CD14-positive monocyte (primary cell): ENCODE measurements around the gene ARSI. TPM values are rescaled to one million over a fixed set of nuclear protein-coding genes. Genes with fewer than 3 reads are reported as not detected.

Experiments
- DNase-seq, 3 donors: peaks; one replicate each; pipeline ENCODE4 v3.0.0-alpha.2; 2011 to 2022
- H2AFZ ChIP-seq: 2 replicates; pipeline ENCODE4 v1.6.0; 2012; ENCODE audit warnings: mild to moderate bottlenecking, low read depth, low read length, inconsistent platforms; ENCODE audit not compliant: insufficient read depth, poor library complexity, severe bottlenecking
- H3K27ac ChIP-seq, 2 donors: 1 replicate in 1 of 2; 2 replicates in 1 of 2; pipeline ENCODE4 v1.5.1; 2012 to 2013; ENCODE audit warnings: low read length in 2 of 2, control low read depth in 1 of 2, inconsistent platforms in 1 of 2, low read depth in 1 of 2, mild to moderate bottlenecking in 1 of 2
- H3K27me3 ChIP-seq, 2 donors: one replicate each; pipeline versions ENCODE4 v1.6.0 to v1.6.1; 2011 to 2013; ENCODE audit warnings: low read length in 2 of 2; ENCODE audit not compliant: control insufficient read depth in 2 of 2, insufficient read depth in 2 of 2
- H3K36me3 ChIP-seq, 2 donors: replicated peaks in 1 of 2; 1 replicate in 1 of 2; 2 replicates in 1 of 2; pipeline versions ENCODE4 v1.5.1 to v1.6.1; 2012 to 2013; ENCODE audit warnings: low read length in 2 of 2, control low read depth in 1 of 2, inconsistent platforms in 1 of 2, mild to moderate bottlenecking in 1 of 2; ENCODE audit not compliant: insufficient read depth in 2 of 2, control insufficient read depth in 1 of 2
- H3K4me1 ChIP-seq, 2 donors: 1 replicate in 1 of 2; 2 replicates in 1 of 2; pipeline versions ENCODE4 v1.5.1 to v1.6.1; 2012 to 2013; ENCODE audit warnings: low read length in 2 of 2, control low read depth in 1 of 2, inconsistent platforms in 1 of 2, mild to moderate bottlenecking in 1 of 2, moderate library complexity in 1 of 2; ENCODE audit not compliant: insufficient read depth in 2 of 2, control insufficient read depth in 1 of 2
- H3K4me2 ChIP-seq: replicated peaks from 2 replicates; pipeline ENCODE3; 2012; ENCODE audit warnings: low read length, moderate library complexity, mild to moderate bottlenecking; ENCODE audit not compliant: poor library complexity, severe bottlenecking; ENCODE audit errors: extremely low read depth
- H3K4me3 ChIP-seq, 3 experiments: fragments of 200-600 bp in 1 of 3; sonication (generic) in 1 of 3; replicated peaks in 1 of 3; 1 replicate in 2 of 3; 2 replicates in 1 of 3; pipeline ENCODE4 v1.5.1; 2011 to 2013; ENCODE audit warnings: low read length in 3 of 3, mild to moderate bottlenecking in 3 of 3, control low read depth in 2 of 3, low read depth in 2 of 3, inconsistent platforms in 1 of 3, moderate library complexity in 1 of 3
- H3K79me2 ChIP-seq: 2 replicates; pipeline ENCODE4 v1.6.0; 2012; ENCODE audit warnings: mild to moderate bottlenecking, control low read depth, inconsistent platforms, low read length, moderate library complexity; ENCODE audit not compliant: insufficient read depth
- H3K9ac ChIP-seq: 2 replicates; pipeline ENCODE4 v1.6.0; 2017; ENCODE audit warnings: low read length, mild to moderate bottlenecking; ENCODE audit not compliant: insufficient read depth, poor library complexity, severe bottlenecking
- H3K9me3 ChIP-seq, 2 donors: replicated peaks in 1 of 2; 1 replicate in 1 of 2; 2 replicates in 1 of 2; pipeline versions ENCODE4 v1.5.1 to v1.6.1; 2012 to 2013; ENCODE audit warnings: low read length in 2 of 2, control low read depth in 1 of 2; ENCODE audit not compliant: control insufficient read depth in 1 of 2, insufficient read depth in 1 of 2
- H4K20me1 ChIP-seq: 2 replicates; pipeline ENCODE4 v1.6.0; 2012; ENCODE audit warnings: mild to moderate bottlenecking, low read length, control low read depth, moderate library complexity; ENCODE audit not compliant: insufficient read depth
- H3K27ac Mint-ChIP-seq, 7 donors: one replicate each; pipeline ENCODE4 v1.8.0; 2020; ENCODE audit warnings: mild to moderate bottlenecking in 7 of 7, mixed read lengths in 7 of 7, moderate library complexity in 6 of 7, inconsistent platforms in 2 of 7
- H3K27me3 Mint-ChIP-seq, 3 donors: one replicate each; pipeline ENCODE4 v1.8.0; 2021 to 2022; ENCODE audit warnings: low read depth in 3 of 3, mild to moderate bottlenecking in 3 of 3, mixed read lengths in 3 of 3, moderate library complexity in 3 of 3, inconsistent platforms in 1 of 3
- H3K36me3 Mint-ChIP-seq, 2 donors: one replicate each; pipeline ENCODE4 v1.8.0; 2020; ENCODE audit warnings: mixed read lengths in 2 of 2, inconsistent platforms in 1 of 2, mild to moderate bottlenecking in 1 of 2
- H3K4me1 Mint-ChIP-seq: one replicate; pipeline ENCODE4 v1.8.0; 2020; ENCODE audit warnings: mild to moderate bottlenecking, mixed read lengths
- H3K4me3 Mint-ChIP-seq, 2 donors: one replicate each; pipeline ENCODE4 v1.8.0; 2020; ENCODE audit warnings: mild to moderate bottlenecking in 2 of 2, mixed read lengths in 2 of 2, moderate library complexity in 1 of 2
- H3K9me3 Mint-ChIP-seq, 7 donors: one replicate each; pipeline ENCODE4 v1.8.0; 2020 to 2022; ENCODE audit warnings: mixed read lengths in 7 of 7, mild to moderate bottlenecking in 6 of 7, moderate library complexity in 6 of 7, inconsistent platforms in 2 of 7
- WGBS: methylation state at CpG from one replicate; pipeline ENCODE4 v1.1.5; 2013; ENCODE audit warnings: missing lambda C conversion rate; ENCODE audit not compliant: insufficient coverage; 5-methylcytosine and 5-hydroxymethylcytosine counted together
- intact Hi-C, 2 donors: fragments of 100-400 bp; cut with micrococcal nuclease; formaldehyde crosslinking; loops; one replicate each; pipeline versions ENCODE4 v1.15.0 to v1.15.1; 2023
- polyA plus RNA-seq, 3 donors: library from polyadenylated mRNA; depleted of rRNA in 1 of 3; unstranded in 2 of 3; stranded (reverse) in 1 of 3; fragments of 300-500 nt in 2 of 3; fragments of >200 nt in 1 of 3; fragmentation: Illumina TruSeq in 2 of 3; gene quantifications; 1 replicate in 2 of 3; 2 replicates in 1 of 3; pipeline ENCODE4 v1.2.3, GENCODE V29; 2012 to 2021
- TF ChIP-seq, protein P1 (sequence below): fragments of 200-600 bp; IDR thresholded peaks from one replicate; pipeline ENCODE4 v1.8.0; 2022; ENCODE audit warnings: antibody characterized with exemption, mild to moderate bottlenecking

ARSI gene
- polyA plus RNA-seq, 3 donors: not detected

DNA sequence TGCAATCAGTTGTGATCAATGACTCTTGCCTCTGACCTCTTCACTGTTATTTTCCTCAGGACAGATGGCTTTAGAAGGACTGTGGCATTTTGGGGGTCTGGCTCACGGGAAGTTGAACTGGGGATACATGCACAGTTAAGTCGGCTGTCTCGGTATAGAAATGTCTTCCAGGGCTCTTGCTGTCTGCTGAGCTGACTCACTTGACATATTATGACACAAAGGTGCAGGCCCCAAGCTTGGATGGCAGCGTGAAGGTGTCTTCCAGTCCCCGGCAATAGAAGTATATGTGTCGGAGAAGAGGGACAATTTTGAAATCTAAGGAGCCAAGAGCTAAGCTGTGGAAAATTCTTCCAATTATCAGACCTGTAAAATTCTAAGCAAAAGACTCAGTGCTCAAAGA is 9.8 kb upstream of the ARSI start:
- Histone ChIP-seq H2AFZ (no peak overlapping the region), H4K20me1 (no peaks in the 10 kb centered on the region), H3K27me3 (no peaks in the 10 kb centered on the region), H3K4me3 (no peak overlapping the region), H3K36me3 (no peaks in the 10 kb centered on the region), H3K9ac (no peak overlapping the region), H3K27ac (no peak overlapping the region), H3K4me2 (no peak overlapping the region), H3K79me2 (no peaks in the 10 kb centered on the region), H3K4me1 (no peaks in the 10 kb centered on the region), H3K9me3 (no peaks in the 10 kb centered on the region)
- WGBS: 95% methylated on average over 3 of the region's 6 CpGs
- DNase-seq: no peak
- no peaks in the 10 kb centered on the region for H3K36me3 Mint-ChIP-seq
- intact Hi-C loops: no loop called here
- H3K4me1 Mint-ChIP-seq: peaks cover 2% of the 10 kb centered on the region
- H3K4me3 Mint-ChIP-seq: no peak overlapping the region
- peaks cover 3 to 6% (median 4%) of the 10 kb centered on the region in 3 donors for H3K27me3 Mint-ChIP-seq
- TF ChIP-seq, protein P1, sequence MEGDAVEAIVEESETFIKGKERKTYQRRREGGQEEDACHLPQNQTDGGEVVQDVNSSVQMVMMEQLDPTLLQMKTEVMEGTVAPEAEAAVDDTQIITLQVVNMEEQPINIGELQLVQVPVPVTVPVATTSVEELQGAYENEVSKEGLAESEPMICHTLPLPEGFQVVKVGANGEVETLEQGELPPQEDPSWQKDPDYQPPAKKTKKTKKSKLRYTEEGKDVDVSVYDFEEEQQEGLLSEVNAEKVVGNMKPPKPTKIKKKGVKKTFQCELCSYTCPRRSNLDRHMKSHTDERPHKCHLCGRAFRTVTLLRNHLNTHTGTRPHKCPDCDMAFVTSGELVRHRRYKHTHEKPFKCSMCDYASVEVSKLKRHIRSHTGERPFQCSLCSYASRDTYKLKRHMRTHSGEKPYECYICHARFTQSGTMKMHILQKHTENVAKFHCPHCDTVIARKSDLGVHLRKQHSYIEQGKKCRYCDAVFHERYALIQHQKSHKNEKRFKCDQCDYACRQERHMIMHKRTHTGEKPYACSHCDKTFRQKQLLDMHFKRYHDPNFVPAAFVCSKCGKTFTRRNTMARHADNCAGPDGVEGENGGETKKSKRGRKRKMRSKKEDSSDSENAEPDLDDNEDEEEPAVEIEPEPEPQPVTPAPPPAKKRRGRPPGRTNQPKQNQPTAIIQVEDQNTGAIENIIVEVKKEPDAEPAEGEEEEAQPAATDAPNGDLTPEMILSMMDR: no peak
- peak overlapping the region in 1 of 7 donors; percentile 9 for H3K27ac Mint-ChIP-seq
- H3K9me3 Mint-ChIP-seq: no peaks in the 10 kb centered on the region

DNA sequence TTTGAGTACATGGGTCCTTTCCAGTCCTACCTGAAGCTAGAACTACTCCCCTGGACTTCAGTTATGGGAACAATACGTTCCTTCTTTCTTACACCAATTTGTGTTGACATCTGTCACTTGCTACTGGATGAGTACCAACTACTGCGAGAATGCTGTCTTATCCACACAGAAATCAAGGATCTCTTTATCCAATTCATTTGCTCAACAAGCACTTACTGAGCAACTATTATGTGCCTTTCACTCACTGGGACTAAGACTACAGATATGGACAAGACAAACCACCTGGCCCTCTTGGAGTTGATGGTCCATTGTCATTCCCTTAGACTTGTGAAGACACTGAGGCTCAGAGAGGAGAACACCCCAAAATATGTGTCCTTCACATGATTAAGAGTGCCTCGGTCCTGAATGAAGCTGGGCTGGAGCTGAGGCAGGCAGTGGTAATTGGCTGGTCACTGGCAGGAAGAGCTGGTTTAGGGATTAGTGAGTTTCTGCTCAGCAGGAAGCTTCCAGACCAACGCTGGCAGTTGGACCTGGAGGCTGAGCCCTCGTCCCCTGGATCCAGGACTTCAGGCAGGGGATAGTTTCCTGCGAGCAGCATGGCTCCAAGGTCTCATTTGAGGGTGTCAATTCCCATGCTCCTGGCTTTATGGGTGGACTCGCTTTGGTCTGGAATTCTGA is 8.4 kb upstream of the ARSI start:
- H3K4me1 ChIP-seq: no peaks in the 10 kb centered on the region
- intact Hi-C loops: no loop called here
- H2AFZ ChIP-seq: no peak overlapping the region
- no peak overlapping the region for H3K4me2 ChIP-seq
- no peak overlapping the region for H3K27ac Mint-ChIP-seq
- no peak overlapping the region for H3K9ac ChIP-seq
- H3K27me3 Mint-ChIP-seq: peaks cover 4 to 6% (median 6%) of the 10 kb centered on the region in 3 donors
- no peak overlapping the region for H3K27ac ChIP-seq
- H3K4me3 ChIP-seq: no peak overlapping the region
- H3K4me1 Mint-ChIP-seq: peaks cover 2% of the 10 kb centered on the region
- 94% methylated on average over 6 of the region's 7 CpGs for WGBS
- no peaks in the 10 kb centered on the region for H3K9me3 ChIP-seq
- no peaks in the 10 kb centered on the region for H3K27me3 ChIP-seq
- no peak overlapping the region for H3K4me3 Mint-ChIP-seq
- no peaks in the 10 kb centered on the region for H4K20me1 ChIP-seq
- no peaks in the 10 kb centered on the region for H3K9me3 Mint-ChIP-seq
- H3K36me3 Mint-ChIP-seq: no peaks in the 10 kb centered on the region
- H3K36me3 ChIP-seq: no peaks in the 10 kb centered on the region
- TF ChIP-seq, protein P1: no peak
- DNase-seq: no peak
- H3K79me2 ChIP-seq: no peaks in the 10 kb centered on the region
